Hematopoietic multipotent progenitor cell treated with erythropoietin and hydrocortisone succinate and interleukin-3 and kit ligand, for 8 days (in vitro differentiated cells): ENCODE measurements around the gene TOB1.

Experiments
- DNase-seq: peaks from one replicate; pipeline ENCODE4 v3.0.0-alpha.2; 2015

Gene TOB1

GRCh38 chr17:50843150-50843905, 22.8 kb downstream of the TOB1 start:
- no peak for DNase-seq

DNA sequence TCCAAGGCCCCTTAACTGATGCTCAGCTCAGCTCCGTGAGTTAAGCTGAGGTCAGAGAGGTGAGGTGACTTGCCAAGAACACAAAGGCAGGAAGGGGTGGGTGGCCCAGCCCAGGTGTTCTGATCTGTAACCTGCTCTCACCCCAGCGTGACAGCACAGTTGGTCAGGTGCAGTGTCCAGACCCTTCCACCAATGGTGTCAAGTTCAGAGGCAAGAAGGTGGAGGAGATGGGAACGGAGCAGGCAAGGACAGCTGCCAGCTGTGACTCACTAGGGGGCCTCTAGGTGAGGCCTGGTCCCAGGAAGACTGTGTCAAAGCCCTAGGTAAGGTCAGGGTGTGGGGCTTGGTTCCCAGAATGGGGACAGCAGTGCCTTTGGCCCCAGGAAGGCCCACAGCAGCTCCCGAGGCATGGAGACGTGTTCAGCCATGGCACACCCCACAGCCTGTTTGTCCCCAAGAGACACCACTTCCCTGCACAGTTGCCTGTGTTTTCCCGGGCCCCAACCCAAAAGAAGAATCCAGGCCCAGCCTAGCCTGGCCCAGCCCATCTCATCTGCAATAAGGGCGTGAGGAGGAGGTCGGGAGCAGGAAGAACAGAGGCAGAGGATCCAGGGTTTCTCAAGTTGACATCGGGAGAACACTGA, 23.5 kb downstream of the TOB1 start:
- DNase-seq: no peak

DNA sequence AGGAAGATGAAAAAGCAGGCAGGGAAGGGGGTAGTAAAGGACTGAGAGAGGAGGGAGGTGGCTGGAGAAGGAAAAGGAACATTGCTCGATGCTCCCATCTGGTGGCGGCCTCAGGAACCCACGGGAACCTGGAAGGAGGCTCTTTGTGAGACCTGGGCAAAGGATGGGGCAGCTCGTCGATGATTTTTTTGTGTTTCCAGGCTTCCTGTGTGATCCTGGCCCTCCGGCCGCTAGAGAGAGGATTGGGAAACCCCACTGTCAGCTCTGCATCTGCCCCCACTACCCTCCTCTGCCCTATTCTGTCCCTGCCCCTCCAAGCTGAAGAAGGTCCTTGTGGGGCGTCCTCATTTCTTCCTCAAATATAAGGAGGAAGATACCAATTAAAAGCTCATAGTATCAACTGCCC, 24.2 kb downstream of the TOB1 start:
- DNase-seq: peak; percentile 61

DNA sequence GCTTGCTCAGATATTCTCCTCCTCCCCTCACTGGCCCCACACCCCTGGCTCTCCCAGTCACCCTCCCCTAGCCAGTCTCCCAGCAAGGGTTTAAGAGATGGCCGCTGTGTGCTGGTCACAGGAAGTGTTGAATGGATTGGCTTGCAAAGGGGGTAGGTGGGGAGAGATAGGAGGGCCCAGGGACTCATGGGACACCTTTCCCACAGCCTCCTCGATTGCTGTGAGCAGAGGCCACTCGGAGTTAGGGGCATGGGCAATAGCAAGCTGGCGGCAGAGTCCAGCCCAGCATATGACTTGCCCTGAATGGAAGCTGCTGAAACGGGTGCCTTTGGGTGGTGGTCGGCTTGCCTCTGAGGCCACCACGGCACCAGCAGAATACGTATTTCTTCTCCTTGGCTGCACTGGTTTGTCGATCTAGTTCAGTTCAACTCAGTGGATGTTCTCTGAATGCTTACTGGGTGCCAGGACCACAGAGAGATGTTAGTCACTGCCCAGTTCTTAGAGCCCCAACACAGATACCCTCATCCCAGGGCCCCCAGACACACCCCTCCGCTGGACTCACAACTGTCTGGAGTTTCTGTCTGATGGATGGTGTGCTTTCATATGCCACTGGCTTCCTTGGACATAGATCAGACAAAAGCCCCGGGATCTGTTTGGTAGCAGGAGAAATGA, 24.7 kb downstream of the TOB1 start:
- DNase-seq: no peak

DNA sequence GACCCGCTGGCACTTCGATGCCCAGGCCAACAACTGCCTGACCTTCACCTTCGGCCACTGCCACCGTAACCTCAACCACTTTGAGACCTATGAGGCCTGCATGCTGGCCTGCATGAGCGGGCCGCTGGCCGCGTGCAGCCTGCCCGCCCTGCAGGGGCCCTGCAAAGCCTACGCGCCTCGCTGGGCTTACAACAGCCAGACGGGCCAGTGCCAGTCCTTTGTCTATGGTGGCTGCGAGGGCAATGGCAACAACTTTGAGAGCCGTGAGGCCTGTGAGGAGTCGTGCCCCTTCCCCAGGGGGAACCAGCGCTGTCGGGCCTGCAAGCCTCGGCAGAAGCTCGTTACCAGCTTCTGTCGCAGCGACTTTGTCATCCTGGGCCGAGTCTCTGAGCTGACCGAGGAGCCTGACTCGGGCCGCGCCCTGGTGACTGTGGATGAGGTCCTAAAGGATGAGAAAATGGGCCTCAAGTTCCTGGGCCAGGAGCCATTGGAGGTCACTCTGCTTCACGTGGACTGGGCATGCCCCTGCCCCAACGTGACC, 25.8 kb downstream of the TOB1 start:
- no peak for DNase-seq

- DNase-seq: no peak
Measured at GRCh38 chr17:50839591-50840310, 26.4 kb downstream of the TOB1 start.

DNA sequence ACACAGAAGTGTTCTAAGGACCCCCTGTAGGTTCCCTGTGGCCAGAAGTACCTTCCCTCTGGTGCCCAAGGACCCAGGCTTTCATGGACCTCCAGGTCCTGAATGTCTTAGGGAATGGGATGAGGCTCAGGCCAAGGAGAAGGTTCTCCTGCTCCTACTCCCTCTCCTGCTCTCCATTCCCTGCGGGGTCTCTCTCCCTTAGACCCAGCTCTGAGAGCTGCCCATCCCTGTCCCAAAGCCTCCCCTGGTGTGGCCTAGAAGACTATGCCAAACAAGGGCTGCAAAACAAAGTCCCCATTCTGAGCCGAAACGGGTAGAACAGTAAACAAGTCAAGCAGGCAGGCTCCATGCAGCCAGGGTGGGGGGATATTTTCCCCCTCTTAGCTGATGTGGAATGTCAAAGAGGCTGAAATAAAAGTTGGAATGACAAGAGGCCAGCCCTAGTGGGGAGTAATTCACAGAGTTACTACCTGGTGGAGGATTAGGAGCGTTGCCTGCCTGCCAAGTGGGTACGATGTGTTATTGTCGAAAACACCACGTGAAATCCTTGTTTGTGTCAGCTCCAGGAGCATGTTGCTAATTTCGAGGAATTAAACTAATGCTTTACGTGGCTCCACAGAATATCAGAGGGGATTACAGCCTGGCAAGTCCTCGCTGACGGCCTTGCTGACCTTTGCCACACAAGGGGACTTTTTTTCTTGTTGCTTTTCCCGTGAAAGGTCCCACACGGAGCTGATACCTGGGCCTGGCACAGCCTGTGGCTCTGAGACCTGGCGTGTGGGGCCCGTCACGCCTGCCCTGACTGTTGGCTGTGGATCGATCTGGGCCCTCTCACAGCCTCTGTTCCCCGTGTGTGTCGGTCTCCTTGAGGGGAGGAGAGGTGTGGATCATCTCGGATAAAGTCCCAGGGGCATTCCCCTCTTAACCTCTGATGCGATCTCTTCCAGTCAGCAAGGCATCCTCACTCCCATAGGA, 27.9 kb downstream of the TOB1 start:
- no peak for DNase-seq

- no peak for DNase-seq
Measured at GRCh38 chr17:50837286-50837979, 28.7 kb downstream of the TOB1 start.

GRCh38 chr17:50836826-50837225, 29.3 kb downstream of the TOB1 start:
- DNase-seq: no peak

DNA sequence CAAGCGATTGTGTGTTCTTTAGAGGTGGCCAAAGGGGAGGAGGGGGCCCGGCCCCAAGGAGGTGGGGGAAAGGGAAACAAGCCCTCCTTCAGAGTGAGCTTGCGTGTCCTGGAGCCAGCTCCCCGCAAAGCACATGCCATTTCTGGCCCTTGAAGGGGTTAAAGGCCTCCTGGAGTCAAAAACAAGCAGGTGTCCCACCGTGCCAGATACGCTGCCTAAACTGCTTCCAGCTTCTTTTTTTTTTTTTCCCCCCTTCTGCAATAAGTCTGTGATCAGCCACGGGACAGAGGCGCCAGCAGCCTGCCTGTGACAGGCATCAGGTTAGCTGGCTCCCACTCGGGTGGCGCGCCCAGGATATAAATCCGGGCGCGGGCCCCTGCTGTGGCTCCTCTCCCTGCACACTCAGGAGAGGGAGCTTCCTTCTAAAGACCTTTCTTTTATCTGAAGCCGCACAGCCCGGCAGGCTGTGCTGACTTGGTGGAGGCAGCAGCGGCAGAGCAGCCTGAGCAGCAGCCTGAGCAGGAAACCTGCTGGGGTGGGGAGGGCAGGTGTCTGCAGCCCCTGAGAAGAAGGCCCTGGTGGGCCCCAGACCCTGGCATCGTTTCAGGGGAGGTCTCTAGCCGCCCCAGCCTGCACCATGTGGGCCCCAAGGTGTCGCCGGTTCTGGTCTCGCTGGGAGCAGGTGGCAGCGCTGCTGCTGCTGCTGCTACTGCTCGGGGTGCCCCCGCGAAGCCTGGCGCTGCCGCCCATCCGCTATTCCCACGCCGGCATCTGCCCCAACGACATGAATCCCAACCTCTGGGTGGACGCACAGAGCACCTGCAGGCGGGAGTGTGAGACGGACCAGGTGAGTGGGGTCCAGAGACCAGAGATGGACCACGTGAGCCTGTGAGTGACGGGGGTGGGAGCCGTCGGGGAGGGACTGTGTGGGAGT, 30.6 kb downstream of the TOB1 start, which contains the start of gene WFIKKN2:
WFIKKN2 (plus strand) TSS at position 286 of the 934 bp plus-strand sequence; CDS start at position 638, 352 bp downstream.
- DNase-seq: no peak

DNA sequence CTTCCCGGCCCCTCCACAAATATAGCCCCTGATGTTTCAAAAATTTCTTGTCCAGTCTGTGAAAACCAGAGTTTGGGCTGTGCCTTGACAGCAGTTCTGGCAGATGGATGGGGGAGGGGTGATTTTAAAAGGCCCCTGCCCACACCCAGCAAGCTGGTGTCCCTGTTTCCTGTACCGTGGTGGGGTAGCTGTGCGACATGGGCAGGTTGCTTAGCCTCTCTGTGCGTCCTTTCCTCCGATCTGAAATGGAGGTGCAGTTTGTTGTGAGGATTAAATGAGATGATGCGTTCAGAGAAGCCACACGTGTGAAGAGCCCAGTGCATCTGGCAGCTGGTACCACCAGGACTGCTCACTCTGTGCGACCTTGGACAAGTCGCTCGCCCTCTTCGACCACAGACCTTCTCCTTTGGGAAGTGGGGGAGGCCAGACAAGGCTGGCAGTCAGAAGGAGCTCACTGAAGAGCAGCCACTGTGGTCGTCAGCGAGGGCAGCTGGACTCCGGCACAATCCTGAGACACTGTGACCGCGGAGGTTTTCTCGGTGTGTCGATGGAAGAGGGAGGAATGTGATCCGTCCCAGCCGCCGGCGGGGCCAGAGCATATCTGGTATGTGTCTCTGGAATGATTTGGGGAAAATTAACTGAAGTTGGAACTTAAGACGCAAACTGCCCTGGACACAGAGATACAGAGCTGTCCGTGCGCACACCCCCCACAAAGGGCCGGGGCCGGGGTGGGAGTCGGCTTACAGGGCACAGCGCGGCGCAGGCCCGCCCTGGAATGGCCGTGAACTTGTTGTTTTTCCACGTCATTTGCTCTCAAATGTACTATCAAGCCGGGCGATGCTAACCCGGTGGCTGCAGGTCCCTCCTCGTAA, 31.5 kb downstream of the TOB1 start:
- DNase-seq: no peak

- DNase-seq: no peak
Measured at GRCh38 chr17:50833510-50834428, 32.4 kb downstream of the TOB1 start.

DNA sequence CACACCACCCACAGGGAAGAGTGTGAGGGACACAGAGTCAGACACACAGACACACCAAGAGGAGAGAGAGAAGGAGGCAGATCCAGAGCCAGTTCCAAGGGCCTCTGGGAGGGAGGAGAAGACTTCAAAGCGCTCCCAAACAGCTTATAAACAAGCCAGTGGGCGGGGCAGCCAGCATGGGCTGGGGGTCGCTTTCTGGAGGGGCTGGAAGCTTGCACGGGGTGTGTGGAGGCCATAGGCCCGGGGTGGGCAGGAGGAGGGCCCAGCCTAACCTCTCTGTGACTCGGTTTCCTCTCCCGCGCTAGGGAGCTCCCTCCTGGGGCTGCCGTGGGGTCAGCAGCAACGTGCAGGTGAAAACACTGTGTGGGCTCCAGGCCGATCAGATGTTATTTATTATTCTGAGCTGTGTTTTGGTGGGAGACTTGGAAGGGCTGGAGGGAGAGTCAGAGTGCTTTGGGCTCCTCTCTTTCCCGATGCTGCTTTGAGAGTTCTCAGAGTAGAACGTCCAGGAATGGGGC, 33.2 kb downstream of the TOB1 start:
- no peak for DNase-seq

DNA sequence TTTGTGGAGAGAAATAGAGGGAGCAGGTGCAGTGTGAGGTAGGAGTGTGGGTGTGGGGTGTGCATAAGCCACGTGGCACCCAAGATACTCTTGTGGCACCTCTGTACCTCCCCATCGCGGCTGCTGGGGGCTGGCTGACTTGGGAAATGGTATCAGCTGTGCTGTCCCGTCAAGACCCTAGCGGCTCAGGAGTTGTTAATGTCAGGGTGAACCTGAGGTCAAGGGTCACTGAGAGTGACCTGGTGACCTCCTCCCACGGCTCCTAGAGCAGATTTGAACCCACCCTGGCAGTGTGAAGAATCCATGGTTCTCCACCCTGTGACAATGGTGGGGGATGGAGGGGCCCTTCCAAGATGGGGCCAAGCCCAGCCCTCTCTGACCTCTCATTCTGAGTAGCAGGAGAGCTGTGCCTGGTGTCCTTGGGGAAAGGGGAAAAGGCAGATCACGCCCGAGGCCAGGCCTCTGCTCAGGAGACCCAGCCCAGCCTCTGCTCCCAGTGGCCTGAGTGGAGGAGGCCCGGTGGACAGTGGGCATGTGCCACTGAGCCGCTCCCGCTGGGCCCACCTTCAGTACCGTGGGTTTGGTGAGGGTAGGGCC, 33.8 kb downstream of the TOB1 start:
- DNase-seq: no peak

- DNase-seq: peak; percentile 55
Measured at GRCh38 chr17:50831471-50831928, 34.7 kb downstream of the TOB1 start.

DNA sequence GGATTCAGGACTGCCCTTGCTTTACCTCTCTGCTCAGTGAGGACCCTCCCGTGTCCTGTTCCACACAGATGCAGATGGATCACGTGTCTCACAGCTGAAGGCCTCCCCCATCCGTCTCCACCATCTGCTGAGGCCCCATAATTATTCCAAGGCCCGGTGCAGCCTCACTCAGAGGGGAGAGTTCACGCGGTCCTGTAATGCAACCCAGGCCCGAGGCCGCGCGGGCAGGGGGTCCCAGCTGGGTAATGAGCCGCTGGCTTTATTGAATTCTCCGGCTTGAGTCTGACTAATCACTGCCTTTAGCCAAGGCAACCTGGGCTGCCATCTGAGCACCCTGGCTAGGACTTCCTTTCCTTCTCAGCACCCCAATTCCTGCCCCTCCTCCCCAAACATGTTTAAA, 35.2 kb downstream of the TOB1 start:
- DNase-seq: no peak

DNA sequence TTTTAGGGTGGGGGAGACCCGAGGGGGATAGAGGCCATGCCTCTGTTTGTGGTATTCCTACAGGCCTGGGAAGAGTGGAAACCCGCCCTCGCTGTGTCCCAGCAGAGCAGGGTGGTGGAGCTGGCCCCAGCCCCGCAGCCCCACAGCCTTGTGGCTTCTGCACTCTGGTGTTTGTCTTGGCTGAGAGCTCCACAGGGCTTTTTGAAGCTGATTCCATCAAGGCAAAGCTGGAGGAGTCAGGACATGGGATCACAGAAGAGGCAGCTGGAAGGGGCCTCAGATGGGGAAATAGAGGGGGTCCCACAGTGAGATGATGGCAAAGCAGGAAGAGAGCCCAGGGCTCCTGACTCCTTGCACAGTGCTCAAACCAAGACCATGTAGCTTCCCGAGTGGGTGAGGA, 35.8 kb downstream of the TOB1 start:
- DNase-seq: no peak
